BLaER1 (cell line): ENCODE data around the gene CNTNAP1.

Experiments
- H3K27ac ChIP-seq: shearing (Covaris generic); formaldehyde crosslinking; 2 replicates; pipeline ENCODE4 v1.8.1; 2022
- H3K27me3 ChIP-seq: shearing (Covaris generic); formaldehyde crosslinking; 2 replicates; pipeline ENCODE4 v1.8.1; 2022
- H3K36me3 ChIP-seq: shearing (Covaris generic); formaldehyde crosslinking; 2 replicates; pipeline ENCODE4 v1.8.1; 2022
- H3K4me1 ChIP-seq: shearing (Covaris generic); formaldehyde crosslinking; 2 replicates; pipeline ENCODE4 v1.8.1; 2022
- H3K4me2 ChIP-seq: shearing (Covaris generic); formaldehyde crosslinking; 2 replicates; pipeline ENCODE4 v1.8.1; 2022
- H3K4me3 ChIP-seq: shearing (Covaris generic); formaldehyde crosslinking; 2 replicates; pipeline ENCODE4 v1.8.1; 2022
- H3K9ac ChIP-seq: shearing (Covaris generic); formaldehyde crosslinking; 2 replicates; pipeline ENCODE4 v1.8.1; 2022
- H3K9me3 ChIP-seq: shearing (Covaris generic); formaldehyde crosslinking; 2 replicates; pipeline ENCODE4 v1.8.1; 2022
- H4K20me1 ChIP-seq: shearing (Covaris generic); formaldehyde crosslinking; 2 replicates; pipeline ENCODE4 v1.8.1; 2022
- Cebpa-rat ChIP-seq: shearing (Covaris generic); IDR thresholded peaks from 2 replicates; pipeline ENCODE4 v1.8.1; 2022

The CNTNAP1 gene

GRCh38 chr17:42676424-42677011 lies 5.8 kb upstream of the CNTNAP1 start, which contains the start of gene PLEKHH3:
Gene PLEKHH3 (minus strand): TSS chr17:42676994. CDS start chr17:42676563, 431 bp downstream.
- Histone ChIP-seq H3K36me3 (peaks cover 19% of the 10 kb centered on the region), H3K27ac (peak within 1 kb of the TSS; percentile 77), H3K9me3 (no peaks in the 10 kb centered on the region), H3K4me3 (peak within 1 kb of the TSS; percentile 83), H3K4me1 (peaks cover 70% of the 10 kb centered on the region), H3K27me3 (peaks cover 47% of the 10 kb centered on the region), H3K4me2 (peak within 1 kb of the TSS; percentile 99), H4K20me1 (peaks cover 48% of the 10 kb centered on the region), H3K9ac (peak within 1 kb of the TSS; percentile 77)
- TF ChIP-seq Cebpa-rat: no peak

GRCh38 chr17:42677012-42677857 lies 5.1 kb upstream of the CNTNAP1 start:
- peak overlapping the region; percentile 77 for H3K27ac ChIP-seq
- H3K9me3 ChIP-seq: no peaks in the 10 kb centered on the region
- TF ChIP-seq Cebpa-rat: peak; percentile 74; the same call in 1 of the 2 replicates
- peaks cover 41% of the 10 kb centered on the region for H4K20me1 ChIP-seq
- H3K36me3 ChIP-seq: peaks cover 11% of the 10 kb centered on the region
- H3K9ac ChIP-seq: peak overlapping the region; percentile 77
- H3K4me3 ChIP-seq: peak overlapping the region; percentile 83
- peaks cover 47% of the 10 kb centered on the region for H3K27me3 ChIP-seq
- H3K4me2 ChIP-seq: peak overlapping the region; percentile 99
- peaks cover 78% of the 10 kb centered on the region for H3K4me1 ChIP-seq

GRCh38 chr17:42677921-42678781 lies 4.2 kb upstream of the CNTNAP1 start:
- peak overlapping the region; percentile 77 for H3K27ac ChIP-seq
- H3K4me3 ChIP-seq: peak overlapping the region; percentile 72
- no peaks in the 10 kb centered on the region for H3K9me3 ChIP-seq
- peaks cover 37% of the 10 kb centered on the region for H4K20me1 ChIP-seq
- H3K9ac ChIP-seq: peak overlapping the region; percentile 77
- peaks cover 47% of the 10 kb centered on the region for H3K27me3 ChIP-seq
- peak overlapping the region; percentile 99 for H3K4me2 ChIP-seq
- H3K4me1 ChIP-seq: peaks cover 81% of the 10 kb centered on the region
- peaks cover 2% of the 10 kb centered on the region for H3K36me3 ChIP-seq
- TF ChIP-seq Cebpa-rat: no peak

GRCh38 chr17:42678951-42679491 lies 3.3 kb upstream of the CNTNAP1 start:
- Histone ChIP-seq H3K9ac (peak overlapping the region; percentile 77), H3K27me3 (peaks cover 50% of the 10 kb centered on the region), H3K27ac (peak overlapping the region; percentile 89), H3K9me3 (no peaks in the 10 kb centered on the region), H3K4me3 (peak overlapping the region; percentile 72), H3K36me3 (no peaks in the 10 kb centered on the region), H3K4me2 (peak overlapping the region; percentile 99), H4K20me1 (peaks cover 31% of the 10 kb centered on the region), H3K4me1 (peaks cover 76% of the 10 kb centered on the region)
- no peak for TF ChIP-seq Cebpa-rat

- peak overlapping the region; percentile 89 for H3K27ac ChIP-seq
- peaks cover 69% of the 10 kb centered on the region for H3K4me1 ChIP-seq
- H3K4me2 ChIP-seq: peak overlapping the region; percentile 99
- TF ChIP-seq Cebpa-rat: no peak
- peak overlapping the region; percentile 72 for H3K4me3 ChIP-seq
- H3K9ac ChIP-seq: peak overlapping the region; percentile 72
- peaks cover 24% of the 10 kb centered on the region for H4K20me1 ChIP-seq
- H3K9me3 ChIP-seq: no peaks in the 10 kb centered on the region
- no peaks in the 10 kb centered on the region for H3K36me3 ChIP-seq
- H3K27me3 ChIP-seq: peaks cover 46% of the 10 kb centered on the region
These were observed 2.6 kb upstream of the CNTNAP1 start for GRCh38 chr17:42679492-42680330.

GRCh38 chr17:42680331-42680808 lies 2.0 kb upstream of the CNTNAP1 start:
- Histone ChIP-seq H3K9me3 (no peaks in the 10 kb centered on the region), H3K36me3 (peaks cover 6% of the 10 kb centered on the region; the same call in 1 of the 2 replicates), H3K4me2 (peak overlapping the region; percentile 99), H3K4me3 (peak overlapping the region; percentile 72), H3K4me1 (peaks cover 63% of the 10 kb centered on the region), H3K27me3 (peaks cover 41% of the 10 kb centered on the region), H3K27ac (peak overlapping the region; percentile 89), H3K9ac (peak overlapping the region; percentile 72), H4K20me1 (peaks cover 18% of the 10 kb centered on the region)
- no peak for TF ChIP-seq Cebpa-rat

GRCh38 chr17:42682722-42683403 lies 532 bp downstream of the CNTNAP1 start:
- peak overlapping the region; percentile 66 for H3K4me3 ChIP-seq
- 0 out of 2 replicates have a peak, but pooled peaks cover 8% of the 10 kb centered on the region for H4K20me1 ChIP-seq
- no peak overlapping the region for H3K27ac ChIP-seq
- H3K4me1 ChIP-seq: peaks cover 46% of the 10 kb centered on the region
- H3K9me3 ChIP-seq: no peaks in the 10 kb centered on the region
- peak overlapping the region; percentile 69; the same call in 1 of the 2 replicates for H3K9ac ChIP-seq
- H3K4me2 ChIP-seq: peak overlapping the region; percentile 99
- H3K36me3 ChIP-seq: peaks cover 13% of the 10 kb centered on the region; the same call in 1 of the 2 replicates
- H3K27me3 ChIP-seq: peaks cover 31% of the 10 kb centered on the region
- no peak for TF ChIP-seq Cebpa-rat
